Upper lobe of left lung (tissue), 4 donors: Measurements from ENCODE around the gene NCK2.

Source experiments
- EP300 ChIP-seq, 4 donors: sonication (generic); formaldehyde crosslinking; IDR thresholded peaks; one replicate each; pipeline ENCODE4 v1.5.1; 2017; ENCODE audit warnings: antibody characterized with exemption in 4 of 4, control low read depth in 2 of 4
- POLR2A ChIP-seq, 4 donors: fragments of 450-650 bp; IDR thresholded peaks; one replicate each; pipeline ENCODE4 v1.5.1; 2016 to 2017; ENCODE audit warnings: antibody characterized with exemption in 4 of 4, mild to moderate bottlenecking in 2 of 4
- POLR2AphosphoS5 ChIP-seq, 2 donors: sonication (generic); formaldehyde crosslinking; IDR thresholded peaks; one replicate each; pipeline ENCODE4 v1.5.1; 2017; ENCODE audit warnings: antibody characterized with exemption in 2 of 2
- TF ChIP-seq, protein P1 (sequence below), 6 experiments: fragments of 450-650 bp in 4 of 6; fragments of 200-600 bp in 2 of 6; sonication (generic) in 2 of 6; IDR thresholded peaks; one replicate each; pipeline ENCODE4 v1.5.1; 2016 to 2019; ENCODE audit warnings: antibody characterized with exemption in 6 of 6

DNA sequence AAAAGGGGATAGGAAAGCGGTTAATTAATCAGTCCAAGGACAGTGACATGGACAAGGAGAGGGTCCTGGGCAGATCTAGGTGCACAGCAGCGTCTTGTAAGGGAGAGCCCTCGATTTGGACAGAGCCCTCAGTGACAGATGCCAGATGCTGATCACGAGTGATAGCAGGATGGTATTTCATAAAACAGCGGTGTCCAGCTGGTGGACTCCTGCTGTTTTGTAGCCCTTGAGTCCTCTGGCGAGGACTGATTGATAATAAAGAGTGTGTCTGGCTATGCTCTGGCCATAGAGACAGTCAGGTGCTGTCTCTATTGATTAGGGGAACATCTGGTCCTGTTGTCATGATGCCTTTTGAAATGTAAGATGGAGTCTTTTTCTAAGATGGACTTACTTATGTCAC, 180.7 kb downstream of the NCK2 start:
- TF ChIP-seq EP300 (IDR thresholded peaks at IDR 0.05) (no peak), POLR2A (IDR thresholded peaks at IDR 0.05) (no peak), POLR2AphosphoS5 (IDR thresholded peaks at IDR 0.05) (no peak)
- TF ChIP-seq, protein P1, sequence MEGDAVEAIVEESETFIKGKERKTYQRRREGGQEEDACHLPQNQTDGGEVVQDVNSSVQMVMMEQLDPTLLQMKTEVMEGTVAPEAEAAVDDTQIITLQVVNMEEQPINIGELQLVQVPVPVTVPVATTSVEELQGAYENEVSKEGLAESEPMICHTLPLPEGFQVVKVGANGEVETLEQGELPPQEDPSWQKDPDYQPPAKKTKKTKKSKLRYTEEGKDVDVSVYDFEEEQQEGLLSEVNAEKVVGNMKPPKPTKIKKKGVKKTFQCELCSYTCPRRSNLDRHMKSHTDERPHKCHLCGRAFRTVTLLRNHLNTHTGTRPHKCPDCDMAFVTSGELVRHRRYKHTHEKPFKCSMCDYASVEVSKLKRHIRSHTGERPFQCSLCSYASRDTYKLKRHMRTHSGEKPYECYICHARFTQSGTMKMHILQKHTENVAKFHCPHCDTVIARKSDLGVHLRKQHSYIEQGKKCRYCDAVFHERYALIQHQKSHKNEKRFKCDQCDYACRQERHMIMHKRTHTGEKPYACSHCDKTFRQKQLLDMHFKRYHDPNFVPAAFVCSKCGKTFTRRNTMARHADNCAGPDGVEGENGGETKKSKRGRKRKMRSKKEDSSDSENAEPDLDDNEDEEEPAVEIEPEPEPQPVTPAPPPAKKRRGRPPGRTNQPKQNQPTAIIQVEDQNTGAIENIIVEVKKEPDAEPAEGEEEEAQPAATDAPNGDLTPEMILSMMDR (IDR thresholded peaks at IDR 0.05), result no peak
